ENCODE data around the gene P2RY8. TPM values are rescaled to one million over a fixed set of nuclear protein-coding genes. Genes with fewer than 3 reads are reported as not detected.
"Not testable (repeated sequence)": the region's sequence is repeated elsewhere in the genome, so short reads cannot be mapped to it uniquely, and the experiment has no call there.

P2RY8 gene
- total RNA-seq, 2 donors from 2014 or later, result 0.93 to 1.3 TPM

DNA sequence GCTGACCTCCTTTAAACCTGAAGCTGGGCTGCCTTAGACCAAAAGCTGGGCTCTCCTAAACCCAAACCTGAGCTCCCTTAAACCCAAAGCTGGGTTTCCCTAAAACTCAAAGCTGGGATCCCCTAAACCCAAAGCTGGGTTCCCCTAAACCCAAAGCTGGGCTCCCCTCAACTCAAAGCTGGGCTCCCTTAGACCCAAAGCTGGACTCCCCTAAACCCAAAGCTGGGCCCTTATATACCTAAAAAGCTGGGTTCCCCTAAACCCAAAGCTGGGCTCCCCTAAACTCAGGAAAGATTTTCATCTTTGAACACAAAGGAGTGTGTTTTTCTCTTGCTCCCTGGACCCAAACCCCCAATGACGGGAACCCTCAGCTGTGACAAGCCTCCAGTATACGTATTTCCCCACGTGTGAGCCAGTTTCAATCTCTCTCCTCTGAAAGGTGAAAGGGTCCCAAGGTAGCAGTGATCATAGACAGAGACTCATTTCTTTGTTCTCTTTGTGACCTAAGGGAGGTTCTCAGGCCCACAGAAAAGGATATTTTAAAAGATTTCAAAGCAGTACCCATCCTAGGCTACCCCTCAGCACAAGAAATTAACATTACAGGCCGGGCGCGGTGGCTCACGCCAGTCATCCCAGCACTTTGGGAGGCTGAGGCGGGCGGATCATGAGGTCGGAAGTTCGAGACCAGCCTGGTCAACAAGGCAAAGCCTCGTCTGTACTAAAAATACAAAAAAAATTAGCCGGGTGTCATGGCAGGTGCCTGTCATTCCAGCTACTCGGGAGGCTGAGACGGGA lies 52.9 kb downstream of the P2RY8 start:
- no peak for TF ChIP-seq CTCF (IDR thresholded peaks at IDR 0.05)
- Histone ChIP-seq H3K36me3 (no peaks in the 10 kb centered on the region), H3K27me3 (no peaks in the 10 kb centered on the region), H3K27ac (no peak overlapping the region), H3K9me3 (peaks cover 0 to 11% of the 10 kb centered on the region in 2 donors), H3K4me3 (no peak overlapping the region), H3K4me1 (peaks cover 0 to 5% of the 10 kb centered on the region in 2 donors)
- peak; percentile 30 for DNase-seq (ENCODE audit: low spot score)

DNA sequence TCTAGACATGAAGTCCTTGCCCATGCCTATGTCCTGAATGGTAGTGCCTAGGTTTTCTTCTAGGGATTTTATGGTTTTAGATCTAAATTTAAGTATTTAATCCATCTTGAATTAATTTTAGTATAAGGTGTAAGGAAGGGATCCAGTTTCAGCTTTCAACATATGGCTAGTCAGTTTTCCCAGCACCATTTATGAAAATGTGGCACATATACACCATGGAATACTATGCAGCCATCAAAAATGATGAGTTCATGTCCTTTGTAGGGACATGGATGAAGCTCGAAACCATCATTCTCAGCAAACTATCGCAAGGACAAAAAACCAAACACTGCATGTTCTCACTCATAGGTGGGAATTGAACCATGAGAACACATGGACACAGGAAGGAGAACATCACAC lies 54.5 kb downstream of the P2RY8 start:
- H3K36me3 ChIP-seq; H3K4me3 ChIP-seq; H3K27me3 ChIP-seq; DNase-seq (ENCODE audit: low spot score); H3K4me1 ChIP-seq: not testable (repeated sequence)
- Histone ChIP-seq H3K9me3 (peaks cover 0 to 16% of the 10 kb centered on the region in 2 donors), H3K27ac (peak overlapping the region in 1 of 2 donors; percentile 59)

- peak; percentile 70 for DNase-seq (ENCODE audit: low spot score)
- H3K27me3 ChIP-seq, result no peaks in the 10 kb centered on the region
- no peak for TF ChIP-seq CTCF (IDR thresholded peaks at IDR 0.05)
- H3K4me1 ChIP-seq, result peaks cover 0 to 5% of the 10 kb centered on the region in 2 donors
- H3K9me3 ChIP-seq, result peaks cover 0 to 16% of the 10 kb centered on the region in 2 donors
- no peak overlapping the region for H3K4me3 ChIP-seq
- H3K27ac ChIP-seq, result peak overlapping the region; percentile 13 to 59
- H3K36me3 ChIP-seq, result no peaks in the 10 kb centered on the region
Observed at GRCh38 chrX:1481636-1482529, 55.1 kb downstream of the P2RY8 start.

- Histone ChIP-seq H3K27ac (no peak overlapping the region), H3K27me3 (no peaks in the 10 kb centered on the region), H3K36me3 (no peaks in the 10 kb centered on the region), H3K4me1 (peaks cover 0 to 5% of the 10 kb centered on the region in 2 donors), H3K9me3 (peaks cover 0 to 16% of the 10 kb centered on the region in 2 donors), H3K4me3 (no peak overlapping the region)
- no peak for DNase-seq (ENCODE audit: low spot score)
- TF ChIP-seq CTCF (IDR thresholded peaks at IDR 0.05), result no peak
Observed at GRCh38 chrX:1480082-1480785, 56.8 kb downstream of the P2RY8 start.

DNA sequence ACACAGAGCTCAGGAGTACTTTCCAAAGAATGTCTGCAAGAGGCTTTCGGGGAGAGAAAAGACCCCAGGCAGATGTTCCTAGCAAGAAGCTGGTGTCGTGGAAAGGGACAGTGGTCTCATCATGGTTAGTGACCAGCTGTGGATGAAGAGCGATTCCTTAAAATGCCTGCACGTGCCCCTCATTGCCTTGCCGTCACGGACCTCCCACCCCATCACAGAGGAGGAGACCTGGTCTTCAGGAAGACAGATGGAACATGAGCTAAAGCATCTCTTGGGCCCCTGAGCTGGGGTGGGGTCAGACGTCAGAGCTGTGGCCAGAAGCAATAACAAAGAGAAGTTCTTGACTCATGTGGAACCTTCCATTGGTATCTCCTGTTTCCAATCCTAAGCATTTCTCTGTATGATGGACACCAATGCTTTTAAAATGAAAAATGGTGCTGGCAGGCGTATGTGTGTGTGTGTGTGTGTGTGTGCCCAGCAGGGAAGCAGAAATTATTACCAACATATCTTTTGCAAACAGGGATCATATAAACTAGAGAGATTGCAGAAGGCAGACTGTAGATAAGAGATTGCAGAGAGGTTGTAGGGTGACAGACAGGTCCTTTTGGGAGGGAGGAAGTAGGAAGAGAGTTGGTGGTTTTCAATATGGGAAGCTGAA lies 59.1 kb downstream of the P2RY8 start:
- DNase-seq (ENCODE audit: low spot score), result peak; percentile 42

More for the DNA sequence above, 59.1 kb downstream of the P2RY8 start:
- no peaks in the 10 kb centered on the region for H3K27me3 ChIP-seq
- H3K27ac ChIP-seq, result no peak overlapping the region
- no peak for TF ChIP-seq CTCF (IDR thresholded peaks at IDR 0.05)
- H3K9me3 ChIP-seq, result peaks cover 0 to 16% of the 10 kb centered on the region in 2 donors
- H3K4me3 ChIP-seq, result no peak overlapping the region
- peaks cover 0 to 5% of the 10 kb centered on the region in 2 donors for H3K4me1 ChIP-seq
- H3K36me3 ChIP-seq, result no peaks in the 10 kb centered on the region

Measured in right atrium auricular region (tissue), 2 donors.